Skeletal muscle cell (primary cell): ENCODE data around the gene AKIP1.

Source experiments
- DNase-seq: peaks from one replicate; pipeline ENCODE4 v3.0.0-alpha.2; 2010; ENCODE audit warnings: low read depth
- H3K4me3 ChIP-seq: 2 replicates; pipeline ENCODE4 v1.5.1; 2011; ENCODE audit warnings: low read depth, mild to moderate bottlenecking, control low read depth, low read length, moderate library complexity

Gene AKIP1

GRCh38 chr11:8947230-8947943 is 36.4 kb downstream of the AKIP1 start:
- no peak for DNase-seq
- no peak overlapping the region for H3K4me3 ChIP-seq

GRCh38 chr11:8948886-8949285 is 37.9 kb downstream of the AKIP1 start:
- DNase-seq: no peak
- H3K4me3 ChIP-seq: no peak overlapping the region

DNA sequence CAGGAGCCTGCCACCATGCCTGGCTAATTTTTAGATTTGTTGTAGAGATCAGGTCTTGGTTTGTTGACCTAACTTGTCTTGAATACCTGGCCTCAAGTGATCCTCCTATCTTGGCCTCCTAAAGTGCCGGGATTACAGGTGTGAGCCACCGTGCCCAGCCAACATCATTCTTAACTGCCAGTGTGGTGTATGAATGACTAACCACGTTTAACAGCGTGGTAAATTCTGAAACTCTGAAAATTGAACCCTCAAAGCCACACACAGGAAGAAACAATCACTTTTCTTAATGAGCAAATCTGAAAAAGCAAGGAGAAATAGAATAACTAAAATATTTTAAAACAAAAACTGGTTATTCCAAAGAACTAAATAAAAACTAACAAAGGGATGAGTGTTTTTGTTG is 45.9 kb downstream of the AKIP1 start:
- no peak for DNase-seq
- H3K4me3 ChIP-seq: no peak overlapping the region

DNA sequence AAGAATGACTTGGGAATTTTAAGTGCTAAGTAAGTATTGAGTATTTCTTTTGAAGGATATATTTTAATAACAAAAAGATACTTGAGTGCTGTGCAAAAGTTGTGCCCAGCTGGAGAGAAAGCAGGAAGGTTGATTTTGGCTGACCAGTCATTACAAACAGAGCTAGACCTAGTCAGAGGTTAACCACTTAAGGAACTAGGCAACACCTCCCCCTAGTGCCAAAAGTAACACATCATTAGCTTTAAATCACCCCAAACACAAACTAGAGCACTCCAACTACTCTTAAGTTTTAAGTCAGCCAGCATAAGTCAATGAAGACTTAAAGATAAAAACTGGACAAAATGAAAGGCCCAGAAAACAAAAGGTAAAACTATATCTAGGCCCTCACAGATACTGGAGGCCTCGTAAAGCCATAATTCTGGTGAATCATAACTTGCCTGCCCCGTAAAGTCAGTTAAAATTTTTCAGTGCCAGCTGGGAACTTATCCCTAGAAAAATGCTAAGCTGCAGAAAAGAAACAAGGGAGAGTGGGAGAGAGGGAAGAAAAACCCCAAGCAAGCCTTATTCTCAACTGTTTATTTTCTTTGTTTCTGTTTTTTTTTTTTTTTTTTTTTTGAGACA is 48.7 kb downstream of the AKIP1 start:
- peak; percentile 39 for DNase-seq

DNA sequence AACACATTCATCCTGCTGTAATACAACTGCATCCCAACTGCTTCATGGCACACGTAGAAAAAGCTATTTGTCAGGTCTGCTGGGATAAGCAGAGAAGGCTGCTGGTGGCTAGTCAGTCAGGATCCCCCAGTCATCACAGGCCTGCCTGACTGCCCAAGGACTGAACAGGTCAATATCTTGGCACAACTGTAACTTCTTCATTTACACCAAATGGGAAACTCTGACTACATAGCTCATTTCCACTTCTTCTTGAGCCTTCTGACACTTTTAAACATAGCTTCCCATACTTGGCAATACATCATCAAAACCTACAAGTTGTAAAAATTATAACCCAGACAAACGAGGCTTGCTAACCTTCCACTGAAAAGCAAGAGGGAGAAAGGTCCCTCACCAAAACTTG is 50.4 kb downstream of the AKIP1 start:
- DNase-seq: no peak
- H3K4me3 ChIP-seq: no peak overlapping the region

More for the DNA sequence above, 48.7 kb downstream of the AKIP1 start:
- H3K4me3 ChIP-seq: no peak overlapping the region

- no peak overlapping the region for H3K4me3 ChIP-seq
- DNase-seq: no peak
Observed at GRCh38 chr11:8962841-8963240, 51.9 kb downstream of the AKIP1 start.

GRCh38 chr11:8963569-8964323 is 52.8 kb downstream of the AKIP1 start:
- DNase-seq: peak; percentile 13
- H3K4me3 ChIP-seq: peak overlapping the region; percentile 90

GRCh38 chr11:8964324-8965320 is 53.6 kb downstream of the AKIP1 start, which contains the start of gene TMEM9B:
TMEM9B (minus strand) TSS chr11:8964442; CDS start chr11:8964313, 129 bp downstream.
- DNase-seq: peak; percentile 39

GRCh38 chr11:8967184-8967583 is 56.2 kb downstream of the AKIP1 start:
- no peak for DNase-seq
- H3K4me3 ChIP-seq: no peak overlapping the region

More at GRCh38 chr11:8964324-8965320, 53.6 kb downstream of the AKIP1 start, which contains the start of gene TMEM9B:
- peak within 1 kb of the TSS; percentile 90 for H3K4me3 ChIP-seq
